K562 (cell line): Measurements from ENCODE around the gene PTPN1. TPM values are rescaled to one million over a fixed set of nuclear protein-coding genes. Genes with fewer than 3 reads are reported as not detected.

Experiments
- BCL6 ChIP-seq: fragments of 250-450 bp; sonication (Bioruptor Pico); IDR thresholded peaks from 2 replicates; pipeline ENCODE4 v1.4.0; 2020
- BRD9 ChIP-seq: fragments of 450-650 bp; IDR thresholded peaks from 2 replicates; pipeline ENCODE4 v1.6.1; 2018; ENCODE audit warnings: low read depth; ENCODE audit not compliant: partially characterized antibody
- CAMTA2 ChIP-seq: fragments of 250-450 bp; sonication (Bioruptor Pico); conservative IDR thresholded peaks from 2 replicates; pipeline ENCODE4 v1.5.1; 2022
- CREB5 ChIP-seq: fragments of 250-450 bp; sonication (Bioruptor Pico); IDR thresholded peaks from 2 replicates; pipeline ENCODE4 v1.5.0; 2020; ENCODE audit warnings: mild to moderate bottlenecking
- HOMEZ ChIP-seq: fragments of 250-450 bp; sonication (Bioruptor Pico); IDR thresholded peaks from 2 replicates; pipeline ENCODE4 v1.4.0; 2020; ENCODE audit warnings: mild to moderate bottlenecking, moderate library complexity
- JUNB ChIP-seq: fragments of 450-650 bp; formaldehyde crosslinking; conservative IDR thresholded peaks from 2 replicates; pipeline ENCODE4 v1.4.0; 2020; ENCODE audit warnings: mild to moderate bottlenecking
- KAT2B ChIP-seq: IDR thresholded peaks from one replicate; pipeline ENCODE4 v1.6.1; 2012; ENCODE audit warnings: low read depth, mild to moderate bottlenecking, control low read depth, inconsistent platforms, low read length, moderate library complexity
- L3MBTL2 ChIP-seq: fragments of 450-650 bp; IDR thresholded peaks from 2 replicates; pipeline ENCODE4 v1.6.1; 2016; ENCODE audit warnings: mild to moderate bottlenecking, moderate library complexity
- NBN ChIP-seq: fragments of 450-650 bp; IDR thresholded peaks from 2 replicates; pipeline ENCODE4 v1.6.1; 2016; ENCODE audit warnings: low read depth, mild to moderate bottlenecking
- POLR3G ChIP-seq: IDR thresholded peaks from 2 replicates; pipeline ENCODE4 v1.6.1; 2011; ENCODE audit not compliant: insufficient read length, insufficient replicate concordance; ENCODE audit errors: extremely low read depth
- RBBP5 ChIP-seq: fragments of 200-600 bp; sonication (generic); IDR thresholded peaks from 2 replicates; pipeline ENCODE4 v1.6.1; 2012; ENCODE audit warnings: borderline replicate concordance, mild to moderate bottlenecking, low read length, control low read depth, inconsistent platforms; ENCODE audit not compliant: insufficient read depth, poor library complexity, severe bottlenecking
- TAF15 ChIP-seq: fragments of 200-400 bp; formaldehyde crosslinking; IDR thresholded peaks from 2 replicates; pipeline ENCODE4 v1.6.1; 2017; ENCODE audit warnings: mild to moderate bottlenecking, low read depth, low read length, moderate library complexity
- THRB ChIP-seq: fragments of 450-650 bp; formaldehyde crosslinking; conservative IDR thresholded peaks from 2 replicates; pipeline ENCODE4 v1.4.0; 2022; ENCODE audit warnings: mild to moderate bottlenecking, missing genetic modification characterization
- XRCC5 ChIP-seq: fragments of 200-400 bp; formaldehyde crosslinking; IDR thresholded peaks from 2 replicates; pipeline ENCODE4 v1.6.1; 2017; ENCODE audit warnings: low read depth, mild to moderate bottlenecking, low read length
- ZBTB43 ChIP-seq: sonication (generic); formaldehyde crosslinking; IDR thresholded peaks from 2 replicates; pipeline ENCODE4 v1.8.0; 2023; ENCODE audit warnings: mild to moderate bottlenecking, missing genetic modification reagents
- ZNF133 ChIP-seq: fragments of 250-450 bp; sonication (Bioruptor Pico); IDR thresholded peaks from 2 replicates; pipeline ENCODE4 v1.4.0; 2020; ENCODE audit warnings: mild to moderate bottlenecking
- ZNF253 ChIP-seq: fragments of 250-450 bp; sonication (Bioruptor Pico); conservative IDR thresholded peaks from 2 replicates; pipeline ENCODE4 v1.6.1; 2021; ENCODE audit warnings: mild to moderate bottlenecking
- ZNF780A ChIP-seq: fragments of 250-450 bp; sonication (Bioruptor Pico); IDR thresholded peaks from 2 replicates; pipeline ENCODE4 v1.5.0; 2021; ENCODE audit warnings: mild to moderate bottlenecking
- polyA plus RNA-seq, 8 experiments: library from polyadenylated mRNA; depleted of rRNA in 4 of 8; stranded (reverse) in 5 of 8; unstranded in 3 of 8; fragments of >200 nt; fragmentation: Nextera tagmentation in 2 of 8; fragmentation: Illumina TruSeq in 1 of 8; extraction: Ambion mirVana in 2 of 8; extraction: Trizol in 1 of 8; gene quantifications; 2 replicates each; pipeline versions ENCODE4 v1.2.1 to v1.2.3, GENCODE V29; 2011 to 2014; ENCODE audit warnings: inconsistent platforms in 1 of 8, missing spikeins in 1 of 8
- total RNA-seq, 7 experiments: library from RNA; depleted of rRNA in 6 of 7; stranded (reverse); fragments of >200 nt in 6 of 7; fragmentation: Illumina TruSeq in 2 of 7; extraction: Trizol in 2 of 7; gene quantifications; 2 replicates each; pipeline versions ENCODE4 v1.2.1 to v1.2.3, GENCODE V29; 2011 to 2021; ENCODE audit warnings: low replicate concordance in 1 of 7
- TF ChIP-seq, protein P1 (sequence below): fragments of 450-650 bp; IDR thresholded peaks from 2 replicates; pipeline ENCODE4 v1.6.1; 2016
- TF ChIP-seq, protein P2 (sequence below): fragments of 450-650 bp; formaldehyde crosslinking; IDR thresholded peaks from 2 replicates; pipeline ENCODE4 v1.4.0; 2020; ENCODE audit warnings: mild to moderate bottlenecking, moderate library complexity

Gene PTPN1
- total and polyA plus RNA-seq, 9 of the 15 experiments (the other 6 are each of a cell fraction or from before 2014, with no cell fraction given) = 11.0 to 85.3 (median 54.0) TPM

DNA sequence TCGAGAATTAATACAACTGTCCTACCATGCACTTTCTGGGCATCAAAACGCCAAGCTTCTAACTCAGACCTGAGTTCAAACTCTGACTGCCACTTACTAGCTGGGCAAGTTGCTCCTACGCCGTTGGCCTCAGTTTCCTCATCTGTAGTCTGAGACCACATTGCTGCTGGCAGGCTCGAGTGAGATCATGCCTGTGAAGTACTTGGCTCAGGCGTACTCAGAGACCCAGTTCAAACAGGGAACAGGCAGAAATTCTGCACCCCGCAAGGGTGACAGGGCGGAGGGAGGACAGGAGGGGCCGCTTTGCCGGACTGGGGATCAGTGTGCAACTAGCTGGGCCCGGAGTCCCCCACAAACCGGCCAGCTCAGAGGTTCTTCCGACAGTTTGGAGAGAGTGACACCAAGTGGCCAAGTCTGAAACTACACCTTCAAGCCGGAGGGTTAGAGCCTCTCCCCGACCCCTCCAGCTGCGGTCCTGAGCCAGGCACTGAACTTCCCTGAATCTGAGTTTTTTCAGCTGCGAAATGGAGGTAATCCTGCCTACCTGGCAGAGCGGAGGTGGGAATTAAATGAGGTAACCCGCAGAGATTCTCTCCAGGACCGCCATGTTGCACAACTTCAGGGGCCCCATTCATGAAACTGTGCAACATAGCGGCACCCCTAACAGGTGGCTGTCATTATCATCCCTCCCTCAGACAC is 46.0 kb upstream of the PTPN1 start (continued):
- TF ChIP-seq ZNF780A (CRISPR knock-in tag) = no peak
- TF ChIP-seq ZNF253 (CRISPR knock-in tag) = no peak
- no peak for TF ChIP-seq L3MBTL2
- TF ChIP-seq ZBTB43 (CRISPR knock-in tag) = no peak
- TF ChIP-seq BRD9 = no peak
- TF ChIP-seq XRCC5 = no peak
- no peak for TF ChIP-seq POLR3G
- no peak for TF ChIP-seq CAMTA2 (CRISPR knock-in tag)
- no peak for TF ChIP-seq HOMEZ (CRISPR knock-in tag)
- no peak for TF ChIP-seq RBBP5
- TF ChIP-seq THRB (CRISPR knock-in tag) = no peak
- no peak for TF ChIP-seq KAT2B
- no peak for TF ChIP-seq JUNB (CRISPR knock-in tag)
- TF ChIP-seq, protein P1, sequence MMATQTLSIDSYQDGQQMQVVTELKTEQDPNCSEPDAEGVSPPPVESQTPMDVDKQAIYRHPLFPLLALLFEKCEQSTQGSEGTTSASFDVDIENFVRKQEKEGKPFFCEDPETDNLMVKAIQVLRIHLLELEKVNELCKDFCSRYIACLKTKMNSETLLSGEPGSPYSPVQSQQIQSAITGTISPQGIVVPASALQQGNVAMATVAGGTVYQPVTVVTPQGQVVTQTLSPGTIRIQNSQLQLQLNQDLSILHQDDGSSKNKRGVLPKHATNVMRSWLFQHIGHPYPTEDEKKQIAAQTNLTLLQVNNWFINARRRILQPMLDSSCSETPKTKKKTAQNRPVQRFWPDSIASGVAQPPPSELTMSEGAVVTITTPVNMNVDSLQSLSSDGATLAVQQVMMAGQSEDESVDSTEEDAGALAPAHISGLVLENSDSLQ = no peak
- TF ChIP-seq ZNF133 (CRISPR knock-in tag) = no peak
- no peak for TF ChIP-seq NBN
- no peak for TF ChIP-seq CREB5 (CRISPR knock-in tag)
- TF ChIP-seq TAF15 = no peak
- TF ChIP-seq, protein P2, sequence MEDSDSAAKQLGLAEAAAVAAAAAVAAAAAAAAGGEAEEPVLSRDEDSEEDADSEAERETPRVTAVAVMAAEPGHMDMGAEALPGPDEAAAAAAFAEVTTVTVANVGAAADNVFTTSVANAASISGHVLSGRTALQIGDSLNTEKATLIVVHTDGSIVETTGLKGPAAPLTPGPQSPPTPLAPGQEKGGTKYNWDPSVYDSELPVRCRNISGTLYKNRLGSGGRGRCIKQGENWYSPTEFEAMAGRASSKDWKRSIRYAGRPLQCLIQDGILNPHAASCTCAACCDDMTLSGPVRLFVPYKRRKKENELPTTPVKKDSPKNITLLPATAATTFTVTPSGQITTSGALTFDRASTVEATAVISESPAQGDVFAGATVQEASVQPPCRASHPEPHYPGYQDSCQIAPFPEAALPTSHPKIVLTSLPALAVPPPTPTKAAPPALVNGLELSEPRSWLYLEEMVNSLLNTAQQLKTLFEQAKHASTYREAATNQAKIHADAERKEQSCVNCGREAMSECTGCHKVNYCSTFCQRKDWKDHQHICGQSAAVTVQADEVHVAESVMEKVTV (CRISPR knock-in tag) = peak; percentile 58
- TF ChIP-seq BCL6 = no peak
